Measurements from ENCODE around the gene UGGT1. TPM values are rescaled to one million over a fixed set of nuclear protein-coding genes. Genes with fewer than 3 reads are reported as not detected.
"Not testable (repeated sequence)": the region's sequence is repeated elsewhere in the genome, so short reads cannot be mapped to it uniquely, and the experiment has no call there.

UGGT1 gene
- total RNA-seq, 1 donor, result 108 TPM

GRCh38 chr2:128199141-128199540 lies 108.1 kb downstream of the UGGT1 start:
- TF ChIP-seq CTCF (IDR thresholded peaks at IDR 0.05; ENCODE audit: insufficient read depth, low read length), result no peak
- H3K4me3 ChIP-seq (ENCODE audit: low read depth, low read length), result no peak overlapping the region
- no peak for DNase-seq (ENCODE audit: low read depth)

- no peak overlapping the region for H3K4me3 ChIP-seq (ENCODE audit: low read depth, low read length)
- peak; percentile 61 for DNase-seq (ENCODE audit: low read depth)
- TF ChIP-seq CTCF (IDR thresholded peaks at IDR 0.05; ENCODE audit: insufficient read depth, low read length), result peak; percentile 10
Measured at GRCh38 chr2:128202791-128203190, 111.8 kb downstream of the UGGT1 start.

- H3K4me3 ChIP-seq (ENCODE audit: low read depth, low read length), result no peak overlapping the region
- no peak for DNase-seq (ENCODE audit: low read depth)
- no peak for TF ChIP-seq CTCF (IDR thresholded peaks at IDR 0.05; ENCODE audit: insufficient read depth, low read length)
Measured at GRCh38 chr2:128206245-128206644, 115.2 kb downstream of the UGGT1 start.

GRCh38 chr2:128208023-128208422 lies 117.0 kb downstream of the UGGT1 start:
- H3K4me3 ChIP-seq (ENCODE audit: low read depth, low read length), result no peak overlapping the region
- no peak for TF ChIP-seq CTCF (IDR thresholded peaks at IDR 0.05; ENCODE audit: insufficient read depth, low read length)
- no peak for DNase-seq (ENCODE audit: low read depth)

GRCh38 chr2:128208631-128209324 lies 117.8 kb downstream of the UGGT1 start:
- DNase-seq (ENCODE audit: low read depth), result not testable (repeated sequence)

GRCh38 chr2:128214251-128214650 lies 123.3 kb downstream of the UGGT1 start:
- no peak for DNase-seq (ENCODE audit: low read depth)
- no peak for TF ChIP-seq CTCF (IDR thresholded peaks at IDR 0.05; ENCODE audit: insufficient read depth, low read length)
- no peak overlapping the region for H3K4me3 ChIP-seq (ENCODE audit: low read depth, low read length)

More at GRCh38 chr2:128208631-128209324, 117.8 kb downstream of the UGGT1 start:
- not testable (repeated sequence) for H3K4me3 ChIP-seq (ENCODE audit: low read depth, low read length)

GRCh38 chr2:128214866-128215460 lies 124.0 kb downstream of the UGGT1 start:
- no peak overlapping the region for H3K4me3 ChIP-seq (ENCODE audit: low read depth, low read length)
- DNase-seq (ENCODE audit: low read depth), result no peak
- no peak for TF ChIP-seq CTCF (IDR thresholded peaks at IDR 0.05; ENCODE audit: insufficient read depth, low read length)

Data from fibroblast of the aortic adventitia (primary cell).